Panc1 (cell line): ENCODE measurements around the gene OLFML3.

Experiments used
- CTCF ChIP-seq: fragments of 450-650 bp; IDR thresholded peaks from 2 replicates; pipeline ENCODE4 v1.5.1; 2017; ENCODE audit warnings: mild to moderate bottlenecking
- POLR2AphosphoS5 ChIP-seq: IDR thresholded peaks from 2 replicates; pipeline ENCODE4 v1.6.1; 2012; ENCODE audit warnings: mild to moderate bottlenecking, low read depth, low read length, moderate library complexity
- REST ChIP-seq, 2 experiments: IDR thresholded peaks; 2 replicates each; pipeline ENCODE4 v1.6.1; 2011 to 2012; ENCODE audit warnings: low read depth in 2 of 2, control low read depth in 1 of 2, low read length in 1 of 2, mild to moderate bottlenecking in 1 of 2, moderate library complexity in 1 of 2; ENCODE audit not compliant: insufficient read depth in 1 of 2
- TCF7L2 ChIP-seq: IDR thresholded peaks from 2 replicates; pipeline ENCODE4 v1.6.1; 2011; ENCODE audit warnings: mild to moderate bottlenecking, low read depth, low read length, inconsistent platforms

GRCh38 chr1:113957984-113958383 lies 21.3 kb upstream of the OLFML3 start:
- TF ChIP-seq REST (IDR thresholded peaks at IDR 0.05; ENCODE audit: insufficient read depth in 1 of 2, low read depth in 2 of 2, low read length in 1 of 2) (no peak), CTCF (no peak), POLR2AphosphoS5 (no peak), TCF7L2 (no peak)
